IPS-15b (cell line): ENCODE measurements around the gene CDR2.

Experiments
- H3K27me3 ChIP-seq: one replicate; pipeline ENCODE4 v1.6.1; 2013; ENCODE audit warnings: low read length; ENCODE audit not compliant: control insufficient read depth, insufficient read depth
- H3K36me3 ChIP-seq: one replicate; pipeline ENCODE4 v1.6.1; 2013; ENCODE audit warnings: low read length; ENCODE audit not compliant: control insufficient read depth, insufficient read depth
- H3K4me1 ChIP-seq: one replicate; pipeline ENCODE4 v1.6.1; 2013; ENCODE audit warnings: mild to moderate bottlenecking, low read length; ENCODE audit not compliant: control insufficient read depth, insufficient read depth
- H3K4me3 ChIP-seq: one replicate; pipeline ENCODE4 v1.5.1; 2013; ENCODE audit warnings: low read depth, low read length
- H3K9ac ChIP-seq: one replicate; pipeline ENCODE4 v1.6.1; 2013; ENCODE audit warnings: low read depth, mild to moderate bottlenecking, low read length
- H3K9me3 ChIP-seq: one replicate; pipeline ENCODE4 v1.6.1; 2013; ENCODE audit warnings: mild to moderate bottlenecking, low read length; ENCODE audit not compliant: control insufficient read depth, insufficient read depth

Gene CDR2

DNA sequence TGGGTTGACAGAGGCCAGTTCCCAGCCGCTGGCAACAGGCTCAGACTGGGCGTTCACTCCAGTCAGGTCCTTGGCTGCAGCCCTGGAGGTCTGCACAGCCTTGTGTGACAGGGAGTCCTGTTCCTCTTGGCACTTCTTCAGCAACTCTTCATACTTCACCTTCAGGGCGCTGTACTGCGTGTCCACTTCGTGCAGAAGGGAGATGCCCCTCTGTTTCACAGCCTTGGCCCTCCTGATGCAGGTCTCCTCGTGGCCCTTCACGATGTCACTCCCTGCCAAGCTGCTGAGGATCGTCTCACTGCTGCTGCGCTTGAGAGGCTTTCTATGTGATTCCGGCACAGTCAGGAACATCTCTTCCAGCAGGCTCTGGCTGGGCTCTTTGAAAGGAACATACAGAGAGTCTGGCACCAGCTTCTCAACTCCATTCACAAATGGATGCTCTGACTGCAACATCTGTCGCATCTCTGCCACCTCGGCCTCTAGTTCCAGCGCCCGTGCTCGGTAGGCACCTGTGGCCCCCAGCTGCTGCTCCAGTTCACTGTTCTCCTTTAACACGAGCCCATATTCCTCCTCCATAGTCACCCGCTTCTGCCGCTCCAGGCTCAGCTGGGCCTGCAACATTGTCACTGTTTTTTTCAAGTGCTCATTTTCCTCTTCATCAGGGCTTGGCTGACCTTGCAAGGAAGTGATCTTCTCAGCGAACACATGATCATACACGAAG lies 27.2 kb downstream of the CDR2 start:
- no peaks in the 10 kb centered on the region for H3K9me3 ChIP-seq
- H3K4me1 ChIP-seq = no peaks in the 10 kb centered on the region
- H3K27me3 ChIP-seq = no peaks in the 10 kb centered on the region
- H3K9ac ChIP-seq = no peak overlapping the region
- no peak overlapping the region for H3K4me3 ChIP-seq
- peaks cover 17% of the 10 kb centered on the region for H3K36me3 ChIP-seq

DNA sequence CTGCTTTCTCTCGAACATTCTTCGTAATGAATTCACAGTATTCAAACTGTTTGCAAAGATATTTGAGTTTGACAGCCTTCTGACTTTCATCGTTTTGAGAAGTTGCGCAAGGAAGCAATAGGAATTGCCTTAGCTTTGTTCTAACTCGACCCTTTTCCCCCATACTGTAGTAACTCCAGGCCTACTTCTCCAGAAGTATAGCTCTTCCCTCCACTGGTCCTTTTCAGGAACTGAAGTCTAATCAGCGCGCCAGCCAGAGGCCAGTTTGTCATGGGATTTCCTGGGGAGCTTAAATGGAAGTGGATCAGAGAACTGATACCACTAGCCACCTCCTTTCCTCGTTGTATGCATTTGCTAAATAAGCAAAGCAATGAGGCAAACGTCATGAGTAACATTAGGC lies 27.9 kb downstream of the CDR2 start:
- no peaks in the 10 kb centered on the region for H3K27me3 ChIP-seq
- H3K4me3 ChIP-seq = no peak overlapping the region
- no peaks in the 10 kb centered on the region for H3K9me3 ChIP-seq
- H3K36me3 ChIP-seq = peaks cover 17% of the 10 kb centered on the region
- no peaks in the 10 kb centered on the region for H3K4me1 ChIP-seq
- H3K9ac ChIP-seq = no peak overlapping the region

DNA sequence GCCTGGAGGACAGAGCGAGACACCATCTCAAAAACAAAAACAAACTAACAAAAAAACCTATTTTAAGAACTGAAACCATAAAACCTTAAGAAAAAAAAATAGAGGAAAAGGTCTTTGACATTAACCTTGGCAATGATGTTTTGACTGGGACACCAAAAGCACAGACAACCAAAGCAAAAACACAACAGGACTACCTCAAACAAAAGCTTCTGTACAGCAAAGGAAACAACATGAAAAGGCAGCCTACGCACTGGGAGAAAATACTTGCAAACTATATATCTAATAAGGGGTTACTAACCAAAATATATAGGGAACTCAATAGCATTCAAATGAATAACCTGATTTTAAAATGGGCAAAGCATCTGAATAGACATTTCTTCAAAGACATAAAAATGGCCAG lies 32.3 kb downstream of the CDR2 start:
- Histone ChIP-seq H3K36me3 (peaks cover 6% of the 10 kb centered on the region), H3K9ac (no peak overlapping the region), H3K4me3 (no peak overlapping the region), H3K27me3 (no peaks in the 10 kb centered on the region), H3K4me1 (no peaks in the 10 kb centered on the region), H3K9me3 (no peaks in the 10 kb centered on the region)

DNA sequence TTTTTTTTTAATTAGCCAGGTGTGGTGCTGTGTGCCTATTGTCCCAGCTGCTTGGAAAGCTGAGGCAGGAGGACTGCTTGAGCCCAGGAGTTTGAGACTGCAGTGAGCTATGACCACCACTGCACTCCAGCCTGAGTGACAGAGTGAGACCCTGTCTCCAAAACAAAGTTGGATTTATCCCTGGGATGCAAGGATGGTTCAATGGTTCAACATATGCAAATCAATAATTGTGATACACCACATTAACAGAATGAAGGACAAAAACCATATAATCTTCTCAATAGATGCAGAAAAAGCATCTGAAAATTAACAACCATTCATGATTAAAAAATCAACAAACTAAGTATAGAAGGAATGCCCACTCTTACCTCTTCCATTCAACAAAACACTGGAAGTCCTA lies 33.5 kb downstream of the CDR2 start:
- H3K4me3 ChIP-seq = no peak overlapping the region
- no peaks in the 10 kb centered on the region for H3K27me3 ChIP-seq
- no peak overlapping the region for H3K9ac ChIP-seq
- H3K4me1 ChIP-seq = no peaks in the 10 kb centered on the region
- no peaks in the 10 kb centered on the region for H3K9me3 ChIP-seq
- peaks cover 3% of the 10 kb centered on the region for H3K36me3 ChIP-seq

- no peaks in the 10 kb centered on the region for H3K27me3 ChIP-seq
- H3K4me3 ChIP-seq = no peak overlapping the region
- no peak overlapping the region for H3K9ac ChIP-seq
- H3K36me3 ChIP-seq = peaks cover 9% of the 10 kb centered on the region
- H3K4me1 ChIP-seq = no peaks in the 10 kb centered on the region
- no peaks in the 10 kb centered on the region for H3K9me3 ChIP-seq
Observed at GRCh38 chr16:22337849-22338635, 36.4 kb downstream of the CDR2 start.

GRCh38 chr16:22337045-22337444 lies 37.4 kb downstream of the CDR2 start:
- no peaks in the 10 kb centered on the region for H3K4me1 ChIP-seq
- H3K36me3 ChIP-seq = peaks cover 14% of the 10 kb centered on the region
- H3K9me3 ChIP-seq = no peaks in the 10 kb centered on the region
- H3K27me3 ChIP-seq = no peaks in the 10 kb centered on the region
- H3K4me3 ChIP-seq = no peak overlapping the region
- H3K9ac ChIP-seq = no peak overlapping the region

DNA sequence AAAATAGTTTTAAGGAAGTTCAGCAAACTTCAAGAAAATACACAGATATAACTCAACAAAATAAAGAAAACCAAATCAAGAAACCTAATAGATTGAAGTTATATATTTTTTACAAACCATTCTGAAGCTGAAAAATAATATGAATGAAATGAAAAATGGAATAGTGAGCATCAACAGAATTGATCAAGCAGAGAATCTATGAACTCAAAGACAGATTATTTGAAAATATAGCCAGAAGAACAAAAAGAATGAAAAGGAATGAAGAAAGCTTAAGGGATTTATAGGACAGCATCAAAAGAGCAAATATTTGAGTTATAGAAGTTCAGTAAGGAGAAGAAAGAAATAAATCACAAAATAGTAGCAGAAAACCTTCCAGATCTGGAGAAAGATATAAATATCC lies 37.8 kb downstream of the CDR2 start:
- no peaks in the 10 kb centered on the region for H3K4me1 ChIP-seq
- H3K9ac ChIP-seq = no peak overlapping the region
- H3K9me3 ChIP-seq = no peaks in the 10 kb centered on the region
- H3K4me3 ChIP-seq = no peak overlapping the region
- H3K36me3 ChIP-seq = peaks cover 16% of the 10 kb centered on the region
- no peaks in the 10 kb centered on the region for H3K27me3 ChIP-seq

GRCh38 chr16:22335668-22336246 lies 38.7 kb downstream of the CDR2 start:
- Histone ChIP-seq H3K9me3 (no peaks in the 10 kb centered on the region), H3K36me3 (peaks cover 16% of the 10 kb centered on the region), H3K4me1 (no peaks in the 10 kb centered on the region), H3K27me3 (no peaks in the 10 kb centered on the region), H3K4me3 (no peak overlapping the region), H3K9ac (no peak overlapping the region)

DNA sequence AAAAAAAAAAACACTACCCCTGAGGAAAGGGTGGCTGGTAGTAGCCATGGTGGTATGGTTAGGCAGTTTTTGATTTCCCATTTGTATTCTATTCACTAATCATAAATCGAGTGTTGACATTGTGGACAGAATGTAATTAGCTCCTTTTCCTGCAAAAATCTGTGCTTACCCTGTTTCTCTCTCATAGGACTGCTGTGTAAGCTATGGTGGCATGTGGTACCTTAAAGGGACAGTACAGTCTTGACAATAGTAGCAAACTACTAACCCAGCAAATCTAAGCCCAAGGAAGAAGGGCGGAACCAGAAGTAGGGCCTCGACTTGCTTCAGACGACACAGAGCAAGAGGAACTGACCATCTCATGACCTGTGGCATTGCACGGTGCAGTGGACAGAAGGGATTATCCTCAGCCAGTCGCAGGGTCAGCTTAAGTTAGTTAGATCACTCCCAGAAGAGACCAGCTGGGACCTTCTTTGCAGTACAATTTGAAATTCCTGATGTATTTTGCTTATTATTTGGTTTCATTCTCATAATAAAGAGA lies 40.9 kb downstream of the CDR2 start:
- no peaks in the 10 kb centered on the region for H3K27me3 ChIP-seq
- H3K4me1 ChIP-seq = no peaks in the 10 kb centered on the region
- H3K9ac ChIP-seq = no peak overlapping the region
- H3K9me3 ChIP-seq = no peaks in the 10 kb centered on the region
- no peak overlapping the region for H3K4me3 ChIP-seq
- H3K36me3 ChIP-seq = peaks cover 20% of the 10 kb centered on the region

- no peaks in the 10 kb centered on the region for H3K4me1 ChIP-seq
- H3K36me3 ChIP-seq = peaks cover 48% of the 10 kb centered on the region
- no peak overlapping the region for H3K9ac ChIP-seq
- H3K9me3 ChIP-seq = no peaks in the 10 kb centered on the region
- H3K4me3 ChIP-seq = no peak overlapping the region
- H3K27me3 ChIP-seq = no peaks in the 10 kb centered on the region
Observed at GRCh38 chr16:22330326-22330725, 44.1 kb downstream of the CDR2 start.

- peaks cover 58% of the 10 kb centered on the region for H3K36me3 ChIP-seq
Observed at GRCh38 chr16:22329199-22329695, 45.2 kb downstream of the CDR2 start.

More at GRCh38 chr16:22329199-22329695, 45.2 kb downstream of the CDR2 start:
- no peaks in the 10 kb centered on the region for H3K9me3 ChIP-seq
- H3K4me3 ChIP-seq = no peak overlapping the region
- no peaks in the 10 kb centered on the region for H3K4me1 ChIP-seq
- no peak overlapping the region for H3K9ac ChIP-seq
- H3K27me3 ChIP-seq = no peaks in the 10 kb centered on the region
